GDM1 (cell line): ENCODE measurements around the gene PIGN.
"Not testable (repeated sequence)": the region's sequence is repeated elsewhere in the genome, so short reads cannot be mapped to it uniquely, and the experiment has no call there.

Experiments used
- DNase-seq: peaks from one replicate; lab custom pipeline; 2025; lab: John Stamatoyannopoulos, UW

Gene PIGN

DNA sequence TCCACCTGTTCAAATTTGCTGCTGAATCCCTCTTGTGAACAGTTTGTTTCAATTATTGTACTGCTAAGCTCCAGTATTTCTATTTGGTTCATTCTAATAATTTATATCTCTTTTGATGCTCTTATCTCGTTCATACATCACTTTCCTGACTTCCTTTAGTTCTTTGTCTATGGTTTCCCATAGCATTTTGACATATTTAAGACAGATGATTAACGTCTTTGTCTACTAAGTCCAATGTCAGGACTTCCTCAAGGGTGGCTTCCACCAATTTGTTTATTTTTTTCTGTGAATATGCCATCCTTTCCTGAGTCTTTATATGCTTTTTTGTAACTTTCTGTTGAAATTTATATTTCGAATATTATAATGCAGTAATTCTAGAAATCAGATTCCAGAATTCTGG, 9.6 kb downstream of the PIGN start:
- DNase-seq, result no peak

DNA sequence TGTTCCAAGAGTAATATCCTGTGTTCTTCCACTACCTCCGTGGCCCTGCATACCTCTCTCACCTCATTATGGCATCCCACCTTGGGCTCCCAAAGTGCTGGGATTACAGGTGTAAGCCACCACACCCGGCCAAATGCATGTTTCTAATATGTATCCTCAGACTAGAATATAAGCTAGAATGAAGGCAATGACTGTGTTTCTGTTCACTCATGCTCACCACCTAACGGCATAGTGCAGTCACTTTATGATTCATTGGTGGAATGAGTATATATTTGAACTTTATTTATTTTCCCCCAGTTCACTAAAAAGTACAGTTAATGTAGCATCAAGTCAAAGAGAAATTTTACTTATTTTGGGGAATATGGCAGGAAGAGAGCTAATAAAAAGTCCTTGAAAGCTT, 11.3 kb downstream of the PIGN start:
- no peak for DNase-seq

DNA sequence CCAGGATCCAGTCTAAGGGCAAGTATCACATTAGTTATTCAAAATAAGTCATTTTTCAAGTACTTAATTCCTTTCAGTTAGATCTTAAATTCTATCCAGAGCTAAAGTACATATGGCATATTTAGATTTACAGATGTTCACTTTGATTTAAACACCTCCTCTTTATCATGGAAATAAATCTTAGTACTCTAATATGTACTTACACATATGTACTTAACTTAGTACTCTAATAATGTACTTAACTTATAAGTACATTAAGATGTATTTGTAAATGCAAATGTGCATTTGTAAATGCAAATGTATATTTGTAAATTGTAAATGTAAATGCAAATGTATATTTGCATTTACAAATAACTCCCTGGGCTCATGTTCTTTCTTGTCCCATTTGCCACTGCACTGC, 14.6 kb downstream of the PIGN start:
- DNase-seq, result no peak

DNA sequence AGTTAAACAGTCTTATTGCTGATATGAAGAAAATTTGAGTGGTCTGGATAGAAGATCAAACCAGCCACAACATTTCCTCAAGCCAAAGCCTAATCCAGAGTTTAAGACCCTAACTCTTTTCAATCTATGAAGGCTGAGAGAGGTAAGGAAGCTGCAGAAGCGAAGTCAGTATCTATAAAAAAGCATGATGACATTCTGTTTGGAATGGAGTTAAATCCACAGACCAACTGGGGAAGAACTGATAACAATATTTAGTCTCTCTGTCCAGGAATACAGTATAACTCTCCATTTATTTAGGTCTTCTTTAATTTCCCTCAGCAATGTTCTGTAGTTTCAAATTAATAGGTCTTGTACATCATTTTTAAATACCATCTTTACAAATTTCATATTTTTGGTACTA, 16.0 kb downstream of the PIGN start:
- no peak for DNase-seq

- not testable (repeated sequence) for DNase-seq
These were observed 20.3 kb downstream of the PIGN start for GRCh38 chr18:62166524-62166923.

GRCh38 chr18:62165583-62165982, 21.3 kb downstream of the PIGN start:
- DNase-seq, result no peak

- no peak for DNase-seq
These were observed 21.9 kb downstream of the PIGN start for GRCh38 chr18:62164855-62165487.

GRCh38 chr18:62164310-62164709, 22.5 kb downstream of the PIGN start:
- DNase-seq, result no peak

- DNase-seq, result no peak
These were observed 29.0 kb downstream of the PIGN start for GRCh38 chr18:62157843-62158242.

DNA sequence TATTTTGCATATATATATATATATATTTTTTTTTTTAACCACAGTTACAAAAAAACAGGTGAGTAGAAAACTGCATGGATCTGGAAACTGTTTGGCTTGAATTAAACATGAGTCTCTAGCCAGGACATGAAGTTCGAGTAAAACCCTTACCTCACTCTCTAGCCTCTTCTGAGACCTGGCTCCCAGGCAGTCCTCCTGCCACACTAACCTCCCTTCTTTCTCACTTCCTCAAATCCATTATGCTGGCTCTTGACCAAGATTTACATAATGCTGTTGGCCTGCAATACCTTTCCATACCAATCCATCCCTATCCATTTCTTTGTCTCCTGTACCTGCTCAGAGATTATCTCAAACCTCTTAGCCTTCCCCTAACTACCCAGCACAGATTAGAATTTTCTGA, 34.0 kb downstream of the PIGN start:
- DNase-seq, result no peak

- no peak for DNase-seq
These were observed 35.6 kb downstream of the PIGN start for GRCh38 chr18:62151068-62151771.

DNA sequence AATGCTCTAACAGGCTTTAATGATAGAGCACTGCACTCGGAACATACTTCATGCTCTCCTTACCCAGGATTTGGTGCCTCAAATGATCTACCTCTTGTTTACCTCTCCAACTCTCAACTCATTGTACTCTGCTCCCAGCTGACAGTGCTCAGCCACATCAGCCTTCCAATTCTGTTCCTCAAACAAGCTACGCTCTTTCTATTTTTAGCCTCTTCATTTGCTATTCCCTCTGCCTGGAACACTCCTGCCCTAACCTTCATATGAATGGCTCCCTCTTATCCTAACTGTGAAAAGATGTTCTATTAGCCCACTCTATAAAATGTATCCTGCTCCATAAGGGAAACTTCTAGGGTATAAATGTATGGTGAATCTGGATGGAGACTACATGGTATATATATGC, 42.5 kb downstream of the PIGN start:
- DNase-seq, result no peak

GRCh38 chr18:62140259-62140658, 46.6 kb downstream of the PIGN start:
- DNase-seq, result no peak

DNA sequence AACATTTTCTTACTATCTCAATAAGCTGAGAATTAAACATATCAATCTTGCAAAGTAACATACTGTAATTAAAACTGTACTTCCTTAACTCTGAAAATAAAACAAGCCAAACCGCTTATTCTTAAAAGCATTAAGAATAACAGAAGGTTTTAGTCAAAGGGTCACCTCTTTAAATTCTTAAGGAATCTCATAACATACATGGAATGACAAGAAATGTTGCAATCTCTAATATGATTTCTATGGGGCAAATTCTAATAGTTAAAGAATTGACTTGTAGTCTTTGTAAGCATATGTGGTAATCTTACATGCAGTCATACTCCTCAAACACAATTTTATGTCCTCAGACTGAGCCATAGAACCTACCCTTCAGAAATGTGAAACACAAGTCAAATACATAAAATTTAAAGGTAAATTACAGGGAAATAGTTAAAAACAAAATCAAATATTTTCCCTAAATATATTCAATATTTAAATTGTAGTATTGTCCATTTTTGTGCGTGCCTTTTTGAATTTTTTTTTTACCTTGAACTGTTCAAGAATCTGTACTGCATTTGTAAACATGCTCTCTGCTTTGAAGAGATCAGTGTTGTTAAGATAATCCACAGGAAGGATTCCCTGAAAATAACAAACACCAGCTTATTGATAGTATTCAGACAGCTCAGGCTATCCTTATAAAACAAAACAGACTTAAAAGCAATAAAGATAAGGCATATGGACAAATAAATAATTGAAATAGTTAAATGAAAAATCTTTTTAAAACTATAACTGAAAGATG, 48.2 kb downstream of the PIGN start:
- DNase-seq, result no peak

DNA sequence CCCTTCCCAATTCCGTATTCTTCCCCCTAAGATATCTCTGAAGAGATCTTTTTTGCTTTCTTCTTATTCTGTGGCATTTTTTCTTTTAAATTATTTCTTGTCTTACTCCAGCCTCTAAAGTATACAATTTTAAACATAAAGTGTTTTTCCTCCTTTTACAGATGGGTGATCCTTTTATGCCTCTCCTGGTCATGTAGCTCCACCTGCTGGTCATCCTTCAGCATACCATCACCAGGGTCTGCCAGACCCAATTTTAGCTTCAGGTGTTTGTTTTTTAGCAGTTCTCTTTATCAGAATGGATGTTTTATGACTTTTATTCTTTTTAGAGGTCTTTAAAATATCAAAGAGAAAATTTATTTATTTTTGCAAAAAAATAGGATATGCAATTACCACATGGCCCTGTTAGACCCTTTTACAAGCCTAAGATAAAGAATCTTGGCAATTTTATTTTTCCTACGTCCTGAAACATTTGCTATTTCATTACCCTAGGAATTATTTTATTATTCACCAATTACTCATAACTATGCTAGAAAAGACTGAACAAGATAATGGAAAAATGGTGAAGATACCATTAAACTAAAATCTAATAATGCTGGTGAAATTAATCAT, 55.5 kb downstream of the PIGN start:
- no peak for DNase-seq

DNA sequence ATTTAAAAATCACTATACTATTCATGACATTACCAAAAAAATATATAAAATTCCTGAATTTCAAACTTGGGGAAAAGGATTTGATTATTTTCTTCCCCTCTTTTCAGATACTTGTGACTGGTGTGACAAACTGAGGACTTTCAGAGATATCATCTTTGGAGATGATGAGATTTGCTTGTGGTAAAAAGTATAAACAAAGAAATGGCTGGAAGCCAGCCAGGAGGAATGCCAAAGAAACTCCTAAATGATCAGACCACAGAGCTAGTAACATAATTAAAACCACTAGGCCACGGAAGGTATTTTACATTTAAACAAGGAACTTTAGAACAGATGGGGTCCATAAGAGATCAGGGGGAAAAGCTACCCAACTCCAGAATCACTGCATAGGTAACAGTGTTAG, 58.7 kb downstream of the PIGN start:
- no peak for DNase-seq

DNA sequence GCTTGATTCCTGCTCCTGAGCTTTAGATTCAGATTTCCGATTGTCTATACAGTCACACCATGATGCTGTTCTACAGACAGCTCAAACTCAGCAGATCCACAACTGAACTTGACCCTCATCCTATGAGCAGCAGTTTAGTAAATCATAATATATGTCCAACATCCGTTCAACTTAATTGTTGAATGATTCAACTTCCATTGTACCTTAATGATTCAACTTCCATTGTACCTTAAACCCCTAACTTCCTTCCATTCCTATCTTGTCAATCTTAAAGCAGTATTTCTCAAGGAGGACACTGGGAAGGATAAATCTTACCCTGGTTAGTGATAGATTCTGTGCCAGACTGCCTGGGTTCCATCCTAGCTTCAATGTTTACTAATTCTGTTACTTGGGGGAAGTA, 60.1 kb downstream of the PIGN start:
- no peak for DNase-seq

DNA sequence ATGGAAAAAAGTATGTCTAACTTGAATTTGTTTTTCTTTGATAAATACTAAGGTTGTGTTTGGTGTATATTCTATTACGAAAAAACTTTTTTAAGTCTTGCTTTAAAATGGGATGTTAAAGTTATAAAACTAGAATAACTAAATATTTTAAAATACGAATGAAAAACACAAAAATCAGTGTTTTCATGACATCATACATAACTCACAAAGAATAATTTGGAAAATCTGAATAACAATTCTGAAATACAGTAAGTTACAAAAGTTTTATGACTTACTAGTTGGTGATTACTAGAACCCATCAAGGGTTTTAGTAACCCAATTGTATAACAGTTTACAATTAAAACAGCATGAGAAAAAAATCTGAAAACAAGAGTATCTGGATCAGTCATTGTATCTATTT, 61.2 kb downstream of the PIGN start:
- DNase-seq, result no peak

- DNase-seq, result no peak
These were observed 64.5 kb downstream of the PIGN start for GRCh38 chr18:62122330-62122729.

GRCh38 chr18:62119884-62120283, 67.0 kb downstream of the PIGN start:
- no peak for DNase-seq

- no peak for DNase-seq
These were observed 68.5 kb downstream of the PIGN start for GRCh38 chr18:62118328-62118727.

DNA sequence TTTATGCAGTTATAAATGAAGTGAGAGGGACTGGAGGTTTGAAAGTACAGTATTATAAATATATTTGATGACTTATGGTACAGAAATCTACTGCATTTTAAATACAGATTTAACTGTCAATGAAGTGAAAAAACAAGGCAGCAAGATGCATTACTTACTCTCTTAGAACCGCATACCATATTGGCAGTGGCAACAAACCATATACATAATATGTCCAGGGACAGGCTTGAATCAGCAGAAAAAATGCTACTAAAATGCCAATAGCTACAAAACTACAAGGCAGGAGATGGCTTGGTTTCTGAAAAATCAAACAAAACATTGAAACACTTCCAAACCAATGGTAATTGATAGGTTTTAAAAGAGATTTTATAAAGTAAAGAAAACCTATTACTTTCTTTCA, 77.2 kb downstream of the PIGN start:
- no peak for DNase-seq

- no peak for DNase-seq
These were observed 79.0 kb downstream of the PIGN start for GRCh38 chr18:62107881-62108280.
